HCT116 (cell line): ENCODE results near the gene CHID1. TPM values are rescaled to one million over a fixed set of nuclear protein-coding genes. Genes with fewer than 3 reads are reported as not detected.

Experiments
- ATAC-seq: fragments of 200-7000 bp; cut with Tn5 transposase; 2 replicates; pipeline ENCODE4 v1.9.1; 2020; ENCODE audit warnings: mild to moderate bottlenecking, moderate library complexity
- BruUV-seq: library from RNA; stranded (reverse); fragments of 400-500 nt; replicated peaks from 2 replicates; lab custom pipeline; 2021; lab: Mats Ljungman, UMichigan
- CTCF ChIA-PET: fragments of 300-600 bp; sonication (Branson Sonifier 250); formaldehyde crosslinking; loops from one replicate; lab custom pipeline; 2021; ENCODE audit warnings: antibody characterized with exemption; lab: Charles Lee
- POLR2A ChIA-PET: fragments of 300-600, 350-600 bp; sonication (Branson Sonifier 250); formaldehyde crosslinking; loops from one replicate; lab custom pipeline; 2021; ENCODE audit warnings: antibody characterized with exemption; lab: Charles Lee
- RAD21 ChIA-PET, 2 experiments: fragments of 300-600 bp; sonication (Branson Sonifier 250); formaldehyde crosslinking; loops; one replicate each; lab custom pipeline; 2023; ENCODE audit warnings: low total read pairs in 2 of 2; ENCODE audit not compliant: uncharacterized antibody in 2 of 2, unreplicated experiment in 2 of 2, low non-redundant PET in 1 of 2; lab: Charles Lee
- DNase-seq: peaks from one replicate; pipeline ENCODE4 v3.0.0-alpha.2; 2010; ENCODE audit warnings: low read depth, low spot score
- H2AFZ ChIP-seq: fragments of 200-600 bp; shearing (Covaris generic), sonication (generic); 2 replicates; pipeline ENCODE4 v1.6.1; 2017; ENCODE audit warnings: low read depth, mixed run types, mixed read lengths, antibody characterized with exemption, low read length; ENCODE audit not compliant: poor library complexity, severe bottlenecking
- H3K27ac ChIP-seq: 2 replicates; pipeline ENCODE4 v1.5.1; 2012; ENCODE audit warnings: low read depth, low read length
- H3K27me3 ChIP-seq: fragments of 200-600 bp; sonication (generic); 2 replicates; pipeline ENCODE4 v1.6.1; 2016; ENCODE audit warnings: mixed run types, low read length, mixed read lengths; ENCODE audit not compliant: insufficient read depth
- H3K36me3 ChIP-seq, 2 experiments: fragments of 200-500 bp in 1 of 2; fragments of 200-600 bp in 1 of 2; sonication (Bioruptor generic) in 1 of 2; sonication (generic) in 1 of 2; 2 replicates each; pipeline versions ENCODE4 v1.5.1 to v1.6.1; 2014 to 2016; ENCODE audit warnings: low read length in 2 of 2, inconsistent platforms in 1 of 2, mixed read lengths in 1 of 2, mixed run types in 1 of 2; ENCODE audit not compliant: insufficient read depth in 2 of 2, control insufficient read depth in 1 of 2
- H3K4me1 ChIP-seq, 2 experiments: fragments of 200-600 bp in 1 of 2; sonication (generic) in 1 of 2; 2 replicates each; pipeline versions ENCODE4 v1.5.1 to v1.6.1; 2012 to 2017; ENCODE audit warnings: low read length in 2 of 2, inconsistent platforms in 1 of 2, mild to moderate bottlenecking in 1 of 2, mixed read lengths in 1 of 2, mixed run types in 1 of 2, moderate library complexity in 1 of 2; ENCODE audit not compliant: insufficient read depth in 2 of 2, control insufficient read depth in 1 of 2
- H3K4me2 ChIP-seq: fragments of 200-600 bp; sonication (generic); 2 replicates; pipeline ENCODE4 v1.6.1; 2017; ENCODE audit warnings: mixed run types, low read length, mixed read lengths
- H3K4me3 ChIP-seq, 2 experiments: fragments of 200-600 bp in 1 of 2; sonication (generic) in 1 of 2; replicated peaks in 1 of 2; 2 replicates each; pipeline ENCODE4 v1.5.1; 2011 to 2016; ENCODE audit warnings: low read length in 2 of 2, control low read depth in 1 of 2, low read depth in 1 of 2, mild to moderate bottlenecking in 1 of 2, mixed read lengths in 1 of 2, mixed run types in 1 of 2
- H3K79me2 ChIP-seq: fragments of 200-600 bp; sonication (generic); 2 replicates; pipeline ENCODE4 v1.6.1; 2017; ENCODE audit warnings: mild to moderate bottlenecking, mixed run types, low read length, moderate library complexity, mixed read lengths; ENCODE audit not compliant: insufficient read depth
- H3K9ac ChIP-seq: fragments of 200-600 bp; sonication (generic); 2 replicates; pipeline ENCODE4 v1.6.1; 2016; ENCODE audit warnings: low read length, mixed read lengths
- H3K9me2 ChIP-seq: fragments of 200-600 bp; sonication (generic), shearing (Covaris generic); 2 replicates; pipeline ENCODE4 v1.6.1; 2017; ENCODE audit warnings: mixed run types, mild to moderate bottlenecking, moderate library complexity; ENCODE audit not compliant: insufficient read depth
- H3K9me3 ChIP-seq, 2 experiments: fragments of 200-500 bp in 1 of 2; fragments of 200-600 bp in 1 of 2; sonication (Bioruptor generic) in 1 of 2; sonication (generic) in 1 of 2; 2 replicates each; pipeline ENCODE4 v1.6.1; 2014 to 2017; ENCODE audit warnings: low read length in 2 of 2, mixed read lengths in 2 of 2, inconsistent platforms in 1 of 2, low read depth in 1 of 2, mild to moderate bottlenecking in 1 of 2, mixed run types in 1 of 2, moderate library complexity in 1 of 2; ENCODE audit not compliant: control insufficient read depth in 1 of 2, insufficient read depth in 1 of 2
- H4K20me1 ChIP-seq: fragments of 200-600 bp; sonication (generic), shearing (Covaris generic); 2 replicates; pipeline ENCODE4 v1.6.1; 2017; ENCODE audit warnings: mixed run types, mild to moderate bottlenecking, moderate library complexity; ENCODE audit not compliant: insufficient read depth
- ATF3 ChIP-seq: IDR thresholded peaks from 2 replicates; pipeline ENCODE4 v1.6.1; 2012
- EGR1 ChIP-seq: IDR thresholded peaks from 2 replicates; pipeline ENCODE4 v1.6.1; 2012; ENCODE audit warnings: low read depth
- EZH2phosphoT487 ChIP-seq: fragments of 200-600 bp; IDR thresholded peaks from 2 replicates; pipeline ENCODE4 v1.6.1; 2018; ENCODE audit warnings: antibody characterized with exemption, borderline replicate concordance
- FOSL1 ChIP-seq: IDR thresholded peaks from 2 replicates; pipeline ENCODE4 v1.6.1; 2012; ENCODE audit warnings: low read depth
- POLR2AphosphoS5 ChIP-seq: IDR thresholded peaks from 2 replicates; pipeline ENCODE4 v1.6.1; 2011; ENCODE audit warnings: mild to moderate bottlenecking, low read depth, low read length, moderate library complexity
- RAD21 ChIP-seq: IDR thresholded peaks from 2 replicates; pipeline ENCODE4 v1.6.1; 2012; ENCODE audit warnings: low read depth, mild to moderate bottlenecking
- REST ChIP-seq: IDR thresholded peaks from 2 replicates; pipeline ENCODE4 v1.6.1; 2012; ENCODE audit warnings: low read depth
- TCF7L2 ChIP-seq: IDR thresholded peaks from 2 replicates; pipeline ENCODE4 v1.7.0; 2011; ENCODE audit warnings: borderline replicate concordance, inconsistent platforms; ENCODE audit not compliant: insufficient read depth, insufficient read length; ENCODE audit errors: extremely low read depth
- ZFX ChIP-seq: fragments of 450-650 bp; IDR thresholded peaks from 2 replicates; pipeline ENCODE4 v1.6.1; 2017
- intact Hi-C: fragments of 100-400 bp; cut with micrococcal nuclease; formaldehyde crosslinking; loops from 2 replicates; pipeline ENCODE4 v1.10.0; 2022
- total RNA-seq: library from RNA; stranded (reverse); gene quantifications from one replicate; pipeline ENCODE4 v1.2.1, GENCODE V29; 2021; ENCODE audit not compliant: unreplicated experiment

CHID1 gene
- total RNA-seq, 1 experiment from 2014 or later, result 102 TPM

- Histone ChIP-seq H2AFZ (no peak overlapping the region), H3K79me2 (peaks cover 30% of the 10 kb centered on the region), H3K4me1 (peaks cover 20 to 43% of the 10 kb centered on the region in 2 experiments), H4K20me1 (peaks cover 2% of the 10 kb centered on the region; the same call in 1 of the 2 replicates), H3K9me2 (no peaks in the 10 kb centered on the region), H3K9ac (no peak overlapping the region), H3K4me2 (no peak overlapping the region), H3K36me3 (peaks cover 0 to 2% of the 10 kb centered on the region in 2 experiments; a peak in 1 of 4 replicates), H3K27ac (peak overlapping the region; percentile 37; the same call in 1 of the 2 replicates), H3K4me3 (no peak overlapping the region), H3K27me3 (no peaks in the 10 kb centered on the region), H3K9me3 (no peaks in the 10 kb centered on the region)
- no peak for ATAC-seq
- no peak for TF ChIP-seq RAD21
- TF ChIP-seq ATF3, result no peak
- no peak for TF ChIP-seq TCF7L2
- TF ChIP-seq REST, result no peak
- TF ChIP-seq EZH2phosphoT487, result no peak
- no peak for TF ChIP-seq ZFX
- TF ChIP-seq EGR1, result no peak
- TF ChIP-seq POLR2AphosphoS5, result no peak
- no peak for TF ChIP-seq FOSL1
- no TSS peak for BruUV-seq
- RAD21 ChIA-PET, result interaction anchor here in 1 of 2 experiments (0.8 kb wide), 1 partner anchor 16 kb away, joined by 3 read pairs; no protein-coding TSS in a partner anchor
- CTCF ChIA-PET, result no interaction called here
- DNase-seq, result no peak
- POLR2A ChIA-PET, result interaction anchor here (0.7 to 1.4 kb wide), 4 partner anchors 9 to 27 kb away, joined by 3 to 4 read pairs (median 4); no protein-coding TSS in a partner anchor
- intact Hi-C loops, result no loop called here
These were observed 64.6 kb downstream of the CHID1 start for GRCh38 chr11:845872-846495.
